Prostate gland (tissue), 2 donors: ENCODE measurements around the gene KCNQ5.

ENCODE experiments used
- CTCF ChIP-seq, 4 experiments: fragments of 200-600 bp in 2 of 4; fragments of 450-650 bp in 2 of 4; sonication (generic) in 2 of 4; IDR thresholded peaks; 1 replicate in 3 of 4; 2 replicates in 1 of 4; pipeline ENCODE4 v1.5.1; 2016 to 2019; ENCODE audit warnings: antibody characterized with exemption in 4 of 4, mild to moderate bottlenecking in 2 of 4, moderate library complexity in 2 of 4
- POLR2AphosphoS5 ChIP-seq: sonication (generic); formaldehyde crosslinking; IDR thresholded peaks from one replicate; pipeline ENCODE4 v1.6.1; 2017; ENCODE audit warnings: antibody characterized with exemption

- TF ChIP-seq POLR2AphosphoS5 (no peak), CTCF (IDR thresholded peaks at IDR 0.05) (no peak)
These were observed 176.3 kb downstream of the KCNQ5 start for GRCh38 chr6:72798196-72798595.
